GM18858 (cell line): ENCODE results near the gene AMIGO2.
"Not testable (repeated sequence)": the region's sequence is repeated elsewhere in the genome, so short reads cannot be mapped to it uniquely, and the experiment has no call there.

Source experiments
- ATAC-seq: cut with Tn5 transposase; IDR thresholded peaks from one replicate; pipeline ENCODE4 v1.9.1; 2021; ENCODE audit not compliant: unreplicated experiment

The AMIGO2 gene

DNA sequence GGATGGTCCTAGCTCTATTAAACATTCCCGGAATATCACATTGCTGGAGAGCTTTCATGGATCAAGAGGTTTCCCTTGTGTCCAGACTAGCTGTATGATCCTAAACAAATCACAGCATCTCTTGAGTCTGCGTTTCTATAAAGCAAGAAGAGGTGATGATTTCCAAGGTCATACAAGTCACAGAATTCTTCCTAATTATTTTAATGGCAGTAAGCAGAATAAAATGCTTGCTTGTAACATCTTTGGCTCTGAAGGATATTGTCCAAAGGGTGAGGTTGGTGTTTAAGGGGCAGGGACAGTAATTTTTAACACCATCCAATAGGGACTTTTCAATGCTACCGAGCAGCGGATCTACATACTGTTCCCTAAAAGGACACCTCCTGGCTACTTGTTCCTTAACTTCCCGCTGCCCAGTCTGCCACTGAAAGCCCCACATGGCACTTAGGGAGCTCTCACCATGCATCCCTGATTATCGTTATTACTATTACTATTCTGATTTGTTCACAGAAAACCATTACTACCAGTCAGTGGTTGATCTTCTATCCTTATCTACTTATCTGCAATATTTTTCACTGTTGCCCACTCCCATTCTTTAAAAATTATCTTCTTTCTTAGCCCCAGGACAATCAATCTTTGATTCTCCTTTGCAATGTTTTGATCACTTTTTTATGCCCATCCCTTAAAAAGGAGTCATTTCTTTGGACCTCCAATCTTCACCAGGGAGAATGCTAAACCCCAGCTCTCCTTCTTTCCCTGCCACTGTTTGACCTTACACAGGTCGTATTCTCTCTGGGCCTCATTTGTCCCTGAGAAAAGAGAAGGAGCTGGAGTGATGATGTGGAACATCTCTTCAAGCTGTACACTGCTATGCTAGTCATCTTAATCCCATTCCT, 4.3 kb downstream of the AMIGO2 start:
- ATAC-seq: no peak

DNA sequence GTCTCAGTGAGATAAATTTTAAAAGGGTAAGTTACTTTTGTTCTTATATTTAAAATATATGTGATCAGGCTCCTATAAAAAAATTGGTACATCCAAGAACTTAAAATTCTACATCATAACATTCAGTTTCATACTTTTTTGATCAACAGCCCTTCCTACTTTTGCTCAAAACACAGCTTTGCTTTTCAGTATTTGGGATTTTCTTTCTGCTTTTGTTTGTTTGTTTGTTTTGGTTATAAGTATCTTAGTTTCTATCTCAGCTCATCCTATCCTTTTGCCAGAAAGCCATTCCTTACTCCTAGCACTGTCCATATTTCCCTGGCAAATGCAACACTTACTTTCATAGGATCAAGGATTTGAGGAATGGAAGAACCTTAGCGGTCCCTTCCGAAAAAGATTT, 5.0 kb downstream of the AMIGO2 start:
- no peak for ATAC-seq

DNA sequence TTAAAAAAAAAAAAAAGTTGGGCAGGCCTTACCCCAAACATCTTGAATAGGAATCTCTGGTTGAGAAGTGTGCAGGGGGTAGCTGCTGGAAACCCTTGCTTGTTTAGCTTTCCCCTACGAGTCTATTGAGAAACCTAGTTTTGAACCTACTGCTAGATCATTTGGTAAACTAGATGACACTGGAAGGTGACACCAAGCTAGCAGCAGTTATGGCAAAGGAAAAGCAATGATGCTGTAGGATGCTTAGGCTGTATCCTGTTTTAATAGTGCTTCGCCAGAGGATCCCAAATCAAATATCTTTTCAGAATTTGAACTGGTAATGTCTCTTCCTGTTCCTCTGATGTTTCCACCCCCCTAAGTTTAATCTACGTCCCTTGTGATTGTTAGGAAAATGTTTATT, 5.8 kb downstream of the AMIGO2 start:
- ATAC-seq: no peak

DNA sequence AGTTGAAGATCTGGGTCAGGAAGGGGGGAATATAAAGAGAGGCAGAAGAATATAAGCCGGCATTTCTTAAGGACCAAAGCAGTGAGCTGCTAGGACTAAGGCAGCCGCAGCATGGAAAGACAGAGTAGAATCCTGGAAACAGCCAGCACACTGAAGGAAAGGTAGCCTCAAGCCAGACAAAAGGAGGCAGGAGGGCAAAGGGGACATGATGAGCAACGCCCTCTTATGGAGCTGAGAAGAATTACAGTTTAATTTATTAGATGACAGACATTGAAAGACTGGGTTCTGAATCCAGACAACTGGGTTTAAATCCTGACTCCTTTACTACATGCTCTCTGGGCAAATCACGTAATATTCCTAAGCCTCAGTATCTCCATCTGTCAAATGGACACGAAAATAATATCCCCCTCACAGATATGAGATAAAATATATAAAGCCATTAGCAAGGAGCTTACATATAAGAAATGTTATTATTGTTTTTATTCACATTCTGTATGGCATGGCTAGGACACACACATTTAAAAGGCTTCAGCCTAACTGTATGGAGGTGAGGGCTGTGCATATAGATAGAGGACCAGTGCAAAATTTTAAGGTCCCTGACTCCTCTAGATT, 8.4 kb downstream of the AMIGO2 start:
- no peak for ATAC-seq

DNA sequence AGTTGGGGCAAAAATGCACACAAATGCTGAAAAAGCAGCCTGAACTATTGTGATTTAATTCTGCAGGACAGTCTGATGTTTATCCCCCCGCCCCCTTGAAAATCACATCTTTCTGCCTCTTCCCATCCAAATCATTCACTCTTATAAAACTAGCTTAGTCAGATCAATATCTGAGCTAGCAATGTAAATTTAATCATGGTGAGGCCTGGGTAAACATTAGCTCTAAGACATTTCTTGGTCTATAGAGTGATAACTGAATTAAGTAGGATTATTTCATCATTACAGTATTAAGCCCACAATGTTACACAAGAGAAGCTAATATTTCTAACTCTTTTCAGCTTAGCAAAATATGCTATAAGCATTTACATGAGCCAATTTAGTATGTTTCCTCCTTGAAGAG, 9.4 kb downstream of the AMIGO2 start:
- no peak for ATAC-seq

DNA sequence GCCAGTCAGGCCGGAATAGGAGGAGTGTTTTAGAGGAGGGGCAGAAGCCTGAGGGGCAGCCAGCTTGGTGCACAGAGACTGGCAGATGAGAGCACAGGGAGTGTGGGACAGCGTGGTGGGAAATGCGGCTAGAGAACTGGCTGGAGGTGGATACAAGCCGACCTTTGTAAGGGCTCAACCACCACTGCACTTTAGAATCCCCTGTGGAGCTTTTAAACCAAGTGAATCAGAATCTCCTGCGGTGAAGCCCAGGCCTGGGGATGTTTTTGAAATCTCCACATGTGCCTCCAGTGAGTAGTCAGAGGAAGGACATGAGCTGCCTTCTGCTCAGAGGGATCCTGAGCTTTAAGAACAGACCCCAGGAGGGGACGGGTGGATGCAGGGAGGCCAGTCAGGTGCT, 11.2 kb downstream of the AMIGO2 start:
- ATAC-seq: no peak

DNA sequence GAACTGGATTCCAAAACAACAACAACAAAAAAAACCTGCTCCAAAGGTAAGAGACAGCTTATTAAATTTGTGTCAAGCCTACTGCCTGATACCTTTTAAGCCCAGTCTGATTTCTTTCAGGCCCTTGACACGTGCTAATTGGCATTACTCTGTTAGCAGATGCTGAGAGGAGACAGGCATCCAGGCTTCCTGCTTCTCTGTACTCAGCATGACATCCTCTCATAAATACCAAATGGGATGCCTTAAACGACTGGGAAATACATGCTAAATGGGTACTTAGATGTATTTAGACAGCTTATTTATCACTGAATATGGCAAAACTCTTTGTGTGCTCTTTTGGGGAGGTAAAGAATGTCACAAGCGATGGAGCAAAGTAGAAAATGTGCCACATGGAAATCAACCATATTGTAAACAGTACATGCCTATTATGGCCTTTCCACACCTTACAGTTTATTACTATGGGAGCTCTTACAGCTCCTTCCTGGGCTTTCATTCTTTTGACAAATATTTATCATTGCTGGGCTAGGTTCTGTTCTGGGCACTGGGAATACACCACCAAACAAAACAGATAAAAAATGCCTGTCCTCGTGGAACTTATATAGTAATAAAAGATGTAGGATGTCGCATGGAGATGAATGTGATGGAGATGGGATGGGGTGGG, 11.9 kb downstream of the AMIGO2 start:
- no peak for ATAC-seq

DNA sequence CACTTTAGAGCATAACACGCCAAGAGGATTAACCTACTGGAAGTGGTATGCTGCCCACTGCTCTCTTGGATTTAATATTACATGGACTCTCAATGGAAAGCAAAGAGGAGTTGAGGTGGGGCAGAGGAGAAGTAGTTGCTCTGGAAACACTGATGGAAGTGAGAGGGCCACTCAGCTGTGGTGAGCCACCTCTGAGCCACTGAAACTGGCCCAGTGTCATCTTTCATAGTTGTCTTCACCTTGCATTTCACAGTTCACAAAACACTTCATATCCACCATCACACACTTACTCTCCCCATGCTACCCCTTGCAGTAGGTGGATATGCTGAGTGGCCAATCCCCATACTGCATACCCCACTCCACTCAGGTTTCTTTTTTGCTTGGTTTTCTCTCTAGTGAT, 12.6 kb downstream of the AMIGO2 start:
- ATAC-seq: no peak

DNA sequence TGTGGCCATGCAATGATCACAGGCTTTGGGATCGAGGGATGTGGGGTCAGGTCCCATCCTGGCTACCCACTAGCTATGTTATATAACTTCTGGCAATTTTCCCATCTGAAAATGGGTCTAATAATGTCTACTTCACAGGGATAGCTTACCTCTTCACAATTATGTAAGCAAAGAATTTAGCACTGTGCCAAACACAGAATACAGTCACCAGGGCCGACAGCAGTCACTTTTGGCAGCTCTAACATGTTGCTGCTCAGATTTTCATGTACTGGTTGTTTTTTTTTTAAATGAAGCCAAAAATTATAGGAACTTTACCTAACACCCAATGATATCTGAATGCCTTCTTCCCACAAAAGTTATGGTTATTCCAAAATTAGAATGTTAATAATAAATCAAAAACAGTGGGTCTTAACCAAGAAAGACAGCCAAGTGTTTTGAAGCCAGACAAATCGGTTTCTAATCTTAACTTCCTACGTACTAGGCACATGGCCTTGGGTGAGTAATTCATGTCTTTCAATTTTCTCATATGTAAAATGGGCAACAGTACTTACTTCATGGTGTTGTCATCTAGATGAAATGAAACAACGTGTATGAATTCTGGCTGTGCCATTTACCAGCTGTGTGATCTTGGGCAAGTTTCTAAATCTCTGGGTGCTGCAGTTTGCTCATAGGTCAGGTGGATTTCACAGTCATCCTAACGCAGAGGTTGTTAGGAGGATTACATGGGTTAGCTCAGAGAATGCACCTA, 13.3 kb downstream of the AMIGO2 start:
- ATAC-seq: no peak

DNA sequence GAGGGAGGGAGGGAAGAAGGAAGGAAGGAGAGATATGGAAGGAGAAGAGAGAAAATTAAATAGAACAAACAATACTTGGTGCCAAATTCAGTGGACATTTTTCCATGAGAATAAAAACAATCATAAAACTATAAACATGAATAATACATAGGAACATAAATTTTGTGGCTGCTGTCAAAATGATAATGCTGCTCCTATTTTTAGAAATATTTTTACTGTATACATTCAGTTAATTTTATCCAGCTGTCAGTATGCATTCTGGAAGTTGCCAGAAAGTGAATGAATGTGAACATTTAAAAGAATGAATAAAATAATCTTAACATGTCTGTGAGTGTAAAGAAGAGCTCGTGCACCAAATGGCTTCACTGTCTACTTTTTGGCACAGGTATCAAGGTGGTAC, 14.2 kb downstream of the AMIGO2 start:
- ATAC-seq: no peak

DNA sequence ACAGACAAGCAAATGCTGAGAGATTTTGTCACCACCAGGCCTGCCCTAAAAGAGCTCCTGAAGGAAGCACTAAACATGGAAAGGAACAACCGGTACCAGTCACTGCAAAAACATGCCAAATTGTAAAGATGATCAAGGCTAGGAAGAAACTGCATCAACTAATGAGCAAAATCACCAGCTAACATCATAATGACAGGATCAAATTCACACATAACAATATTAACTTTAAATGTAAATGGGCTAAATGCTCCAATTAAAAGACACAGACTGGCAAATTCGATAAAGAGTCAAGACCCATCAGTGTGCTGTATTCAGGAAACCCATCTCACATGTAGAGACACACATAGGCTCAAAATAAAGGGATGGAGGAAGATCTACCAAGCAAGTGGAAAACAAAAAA, 21.1 kb downstream of the AMIGO2 start:
- not testable (repeated sequence) for ATAC-seq

DNA sequence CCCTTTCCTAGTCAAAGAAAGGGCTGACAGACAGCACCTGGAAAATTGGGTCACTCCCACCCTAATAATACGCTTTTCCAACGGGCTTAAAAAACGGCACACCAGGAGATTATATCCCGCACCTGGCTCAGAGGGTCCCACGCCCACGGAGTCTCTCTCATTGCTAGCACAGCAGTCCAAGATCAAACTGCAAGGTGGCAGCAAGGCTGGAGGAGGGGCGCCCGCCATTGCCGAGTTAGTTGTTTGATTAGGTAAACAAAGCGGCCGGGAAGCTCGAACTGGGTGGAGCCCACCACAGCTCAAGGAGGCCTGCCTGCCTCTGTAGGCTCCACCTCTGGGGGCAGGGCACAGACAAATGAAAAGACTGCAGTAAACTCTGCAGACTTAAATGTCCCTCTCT, 22.8 kb downstream of the AMIGO2 start:
- ATAC-seq: not testable (repeated sequence)

DNA sequence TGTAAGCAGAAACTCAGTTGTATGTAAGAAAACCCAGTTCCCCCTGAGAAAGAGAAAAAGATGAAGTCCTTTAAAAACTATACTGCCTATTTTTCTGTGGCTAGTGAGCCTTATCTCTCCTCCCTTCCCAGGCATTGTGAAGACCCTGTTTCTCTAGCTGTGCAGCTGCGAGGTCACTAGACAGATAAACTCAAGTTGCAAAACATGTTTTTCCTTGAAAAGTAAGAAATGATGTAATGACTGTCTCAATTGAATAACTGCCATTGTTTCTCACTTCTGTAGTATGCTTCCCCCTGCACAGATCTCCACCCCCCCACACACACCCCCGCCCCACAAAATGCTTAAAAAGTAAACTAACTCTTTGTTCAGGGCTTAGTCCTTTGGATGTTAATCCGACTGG, 23.9 kb downstream of the AMIGO2 start:
- not testable (repeated sequence) for ATAC-seq

DNA sequence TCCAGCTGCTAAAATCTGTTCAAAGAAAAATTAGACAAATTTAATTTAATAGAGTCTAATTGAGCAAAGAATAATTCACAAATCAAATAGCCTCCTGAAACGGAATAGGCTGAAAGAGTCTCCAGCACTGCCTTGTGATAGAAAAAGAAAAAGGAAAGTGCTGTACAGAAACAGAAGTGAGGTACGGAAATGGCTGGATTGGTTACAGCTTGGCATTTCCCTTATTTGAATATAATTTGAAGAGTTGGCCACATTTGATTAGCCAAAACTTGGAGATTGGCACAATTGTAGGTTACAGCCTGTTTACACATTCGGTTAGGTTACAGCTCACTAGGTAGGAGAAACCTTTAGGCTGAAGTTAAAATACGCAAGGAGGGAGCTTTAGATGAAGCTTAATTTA, 25.1 kb downstream of the AMIGO2 start:
- no peak for ATAC-seq

DNA sequence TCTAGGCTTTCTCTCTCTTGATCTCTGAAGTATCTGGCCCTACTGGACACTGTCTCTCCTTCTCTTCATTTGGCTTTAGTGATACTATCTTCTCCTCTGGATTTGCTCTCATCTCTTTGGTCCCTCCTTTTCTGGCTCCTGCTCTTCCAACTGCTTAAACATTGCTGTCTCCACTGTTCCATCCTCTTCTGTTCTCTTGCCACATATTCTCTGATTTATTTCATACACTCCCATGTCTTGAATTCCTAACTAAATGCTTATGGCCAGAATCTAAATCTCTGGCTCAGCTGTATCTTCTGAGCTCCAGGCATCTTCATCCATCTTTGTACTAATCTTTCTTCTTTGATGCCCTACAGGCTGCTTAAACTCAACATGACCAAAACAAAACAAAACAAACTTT, 25.8 kb downstream of the AMIGO2 start:
- no peak for ATAC-seq

DNA sequence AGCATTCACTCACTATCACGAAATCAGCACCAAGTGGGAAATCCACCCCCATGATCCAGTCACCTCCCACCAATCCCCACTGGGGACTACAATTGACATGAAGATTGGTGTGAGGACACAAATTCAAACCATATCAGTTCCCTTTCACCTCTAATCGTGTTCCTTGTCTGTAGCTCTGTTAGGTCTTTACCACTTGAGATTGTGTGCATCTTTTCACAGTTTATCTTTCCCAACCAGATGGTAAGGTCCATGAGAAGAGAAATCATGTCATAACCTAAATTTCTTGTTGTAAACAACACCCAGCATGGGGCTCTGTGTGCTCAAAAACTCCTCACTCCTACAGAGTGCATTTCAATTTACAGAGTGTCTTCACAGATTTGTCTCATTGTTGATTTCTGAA, 27.5 kb downstream of the AMIGO2 start:
- ATAC-seq: no peak

DNA sequence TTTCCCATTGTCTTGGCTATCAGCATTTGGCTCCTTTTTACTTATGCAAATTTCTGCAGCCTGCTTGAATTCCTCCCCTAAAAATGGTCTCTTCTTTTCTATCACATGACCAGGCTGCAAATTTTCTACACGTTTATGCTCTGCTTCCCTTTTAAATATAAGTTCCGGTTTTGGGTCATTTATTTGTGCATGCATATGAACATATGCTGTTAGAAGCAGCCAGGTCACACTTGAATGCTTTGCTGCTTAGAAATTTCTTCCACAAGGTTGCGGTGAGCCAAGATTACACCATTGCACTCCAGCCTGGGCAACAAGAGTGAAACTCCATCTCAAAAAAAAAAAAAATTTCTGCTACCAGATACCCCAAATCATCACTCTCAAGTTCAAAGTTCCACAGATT, 28.5 kb downstream of the AMIGO2 start:
- not testable (repeated sequence) for ATAC-seq

DNA sequence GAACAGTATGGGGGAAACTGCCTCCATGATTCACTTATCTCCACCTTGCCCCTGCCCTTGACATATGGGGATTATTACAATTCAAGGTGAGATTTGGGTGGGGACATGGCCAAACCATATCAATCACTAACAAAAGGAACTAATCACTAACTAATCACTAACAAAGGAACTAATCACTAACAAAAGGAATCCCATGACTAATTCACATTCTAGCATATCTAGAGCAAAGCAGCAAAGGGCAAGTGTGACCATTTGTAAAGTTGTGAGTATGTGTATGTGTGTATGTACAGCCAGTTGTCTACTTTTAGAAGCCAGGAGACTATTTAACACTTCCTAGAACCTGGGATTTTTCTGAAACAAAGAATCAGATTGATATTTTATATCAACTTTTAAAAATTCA, 31.2 kb downstream of the AMIGO2 start:
- ATAC-seq: no peak

DNA sequence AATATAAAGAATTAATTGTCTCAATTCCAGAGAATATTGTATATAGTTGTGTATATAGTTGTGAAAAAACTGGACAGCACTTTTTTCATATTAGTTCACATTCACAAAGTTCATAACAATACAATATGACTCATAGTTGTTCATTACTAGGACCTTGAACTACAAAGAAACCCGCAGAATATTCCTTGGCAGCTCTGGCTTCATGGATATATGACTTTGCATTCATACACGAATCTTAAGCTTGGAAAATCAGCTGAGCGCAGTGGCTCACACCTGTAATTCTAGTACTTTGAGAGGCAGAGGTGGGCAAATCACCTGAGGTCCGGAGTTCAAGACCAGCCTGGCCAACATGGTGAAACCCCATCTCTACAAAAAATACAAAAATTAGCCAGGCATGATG, 38.4 kb downstream of the AMIGO2 start:
- no peak for ATAC-seq

DNA sequence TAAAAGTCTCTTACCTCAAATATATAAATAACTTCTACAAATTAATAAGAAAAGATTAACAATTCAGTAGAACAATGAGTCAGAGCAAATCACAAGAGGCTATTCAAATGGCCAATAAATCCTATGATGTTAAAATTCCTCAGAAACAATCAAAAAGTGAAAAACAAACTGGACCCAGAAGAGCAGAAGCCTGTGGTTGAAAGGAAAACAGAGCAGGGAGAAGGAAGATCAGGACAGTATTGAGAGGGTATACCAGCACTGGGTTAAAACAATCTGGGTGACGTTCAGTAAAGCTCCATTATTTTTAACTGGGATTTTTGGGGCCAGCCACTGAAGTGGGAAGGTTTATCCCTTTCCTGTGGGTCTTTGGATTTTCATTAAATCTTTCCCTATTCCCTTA, 40.0 kb downstream of the AMIGO2 start:
- no peak for ATAC-seq

DNA sequence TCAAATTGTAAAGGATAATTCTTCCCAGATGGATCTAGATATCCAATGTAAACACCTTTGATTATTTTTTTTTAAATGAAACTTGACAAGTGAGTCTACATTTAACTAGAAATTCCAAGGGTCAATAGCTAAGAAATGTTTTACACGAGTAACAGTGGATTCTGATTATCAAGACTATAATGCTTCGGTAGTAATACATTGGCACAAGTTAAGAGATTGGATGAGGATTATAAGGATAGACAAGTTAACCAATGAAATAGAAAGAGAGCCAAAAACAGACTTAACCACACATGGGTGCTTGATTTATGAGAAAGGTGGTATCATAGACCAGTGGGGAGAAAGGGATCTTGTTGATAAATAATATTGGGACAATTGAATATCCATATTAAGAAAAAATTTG, 40.7 kb downstream of the AMIGO2 start:
- no peak for ATAC-seq
